HG02678 (cell line): ENCODE measurements around the gene PARN.
"Not testable (repeated sequence)": the region's sequence is repeated elsewhere in the genome, so short reads cannot be mapped to it uniquely, and the experiment has no call there.

Experiments
- ATAC-seq: cut with Tn5 transposase; IDR thresholded peaks from one replicate; pipeline ENCODE4 v1.9.1; 2021; ENCODE audit warnings: mild to moderate bottlenecking, moderate library complexity; ENCODE audit not compliant: unreplicated experiment

The PARN gene

DNA sequence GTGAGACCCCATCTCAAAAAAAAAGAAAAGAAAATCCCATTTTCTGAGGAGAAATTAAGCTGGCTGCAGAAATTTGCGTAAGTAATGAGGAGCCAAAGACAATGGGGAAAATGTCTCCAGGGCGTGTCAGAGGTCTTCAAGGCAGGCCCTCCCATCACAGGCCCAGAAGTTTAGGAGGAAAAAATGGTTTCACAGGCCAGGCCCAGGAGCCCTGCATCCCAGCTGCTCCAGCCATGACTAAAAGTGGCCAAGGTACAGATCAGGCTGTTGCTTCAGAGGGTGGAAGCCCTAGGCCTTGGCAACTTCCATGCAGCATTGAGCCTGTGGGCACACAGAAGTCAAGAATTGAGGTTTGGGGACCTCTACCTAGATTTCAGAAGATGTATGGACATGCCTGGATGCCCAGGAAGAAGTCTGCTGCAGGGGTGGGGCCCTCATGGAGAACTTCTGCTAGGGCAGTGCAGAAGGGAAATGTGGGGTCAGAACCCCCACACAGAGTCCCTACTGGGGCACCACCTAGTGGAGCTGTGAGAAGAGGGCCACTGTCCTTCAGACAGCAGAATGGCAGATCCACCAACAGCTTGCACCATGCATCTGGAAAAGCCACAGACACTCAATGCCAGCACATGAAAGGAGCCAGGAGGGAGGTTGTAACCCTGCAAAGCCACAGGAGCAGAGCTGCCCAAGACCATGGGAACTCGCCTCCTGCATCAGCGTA is 55.2 kb downstream of the PARN start:
- not testable (repeated sequence) for ATAC-seq

GRCh38 chr16:14572535-14572934 is 57.5 kb downstream of the PARN start:
- ATAC-seq = no peak

DNA sequence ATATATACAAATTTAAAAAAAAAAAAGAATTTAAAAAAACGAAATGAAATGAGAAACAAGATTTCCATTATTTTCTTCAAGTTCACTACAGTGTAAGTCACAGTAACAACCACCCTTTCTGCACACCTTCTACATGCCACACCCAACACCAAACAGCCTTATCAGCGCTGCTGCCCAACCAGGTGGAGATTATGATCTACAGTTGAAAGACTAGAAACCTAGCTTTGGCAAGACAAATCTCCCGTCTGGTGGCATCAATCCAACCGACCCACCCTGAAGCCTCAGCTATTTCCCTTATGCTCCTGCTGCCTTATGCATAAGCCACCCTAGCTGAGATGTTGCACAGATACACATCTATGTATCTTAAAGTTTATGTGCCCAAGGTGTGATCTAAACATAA is 60.8 kb downstream of the PARN start:
- no peak for ATAC-seq

DNA sequence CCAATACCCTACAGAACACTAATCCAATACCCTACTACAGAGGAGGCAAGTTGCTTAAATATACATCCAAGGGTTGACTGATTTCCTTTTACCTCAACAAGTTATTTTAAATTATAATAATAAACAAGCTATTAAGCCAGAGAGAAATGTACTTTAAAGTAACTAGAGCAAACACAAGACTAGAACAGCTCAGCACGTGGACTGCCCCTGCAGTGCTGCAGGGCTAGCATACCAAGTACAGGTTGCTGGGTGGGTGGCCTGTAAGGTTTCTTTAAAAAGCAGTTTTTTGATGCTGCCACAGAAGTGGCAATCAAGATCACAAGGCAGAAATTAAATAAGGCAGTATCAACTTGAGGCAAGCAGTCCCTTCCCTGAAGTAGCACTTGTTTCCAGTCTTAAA is 63.5 kb downstream of the PARN start:
- ATAC-seq = no peak

DNA sequence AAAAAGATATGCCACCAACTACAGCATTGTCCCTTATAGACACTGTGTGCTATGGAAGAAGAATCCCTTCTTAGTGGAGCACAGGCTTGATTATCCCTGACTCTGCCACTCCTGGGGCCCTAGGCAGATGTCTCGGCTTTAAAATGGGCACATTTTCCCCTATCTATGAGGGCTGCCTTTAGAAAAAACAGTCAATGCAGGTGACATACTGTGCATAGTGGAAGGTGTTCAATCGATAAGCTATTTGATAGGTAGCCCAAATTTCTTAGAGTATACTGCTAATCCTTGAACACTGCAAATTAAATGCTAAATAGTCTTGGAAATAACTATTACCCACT is 64.4 kb downstream of the PARN start:
- no peak for ATAC-seq

GRCh38 chr16:14564861-14565687 is 65.0 kb downstream of the PARN start:
- no peak for ATAC-seq

- no peak for ATAC-seq
Observed at GRCh38 chr16:14564323-14564722, 65.7 kb downstream of the PARN start.

DNA sequence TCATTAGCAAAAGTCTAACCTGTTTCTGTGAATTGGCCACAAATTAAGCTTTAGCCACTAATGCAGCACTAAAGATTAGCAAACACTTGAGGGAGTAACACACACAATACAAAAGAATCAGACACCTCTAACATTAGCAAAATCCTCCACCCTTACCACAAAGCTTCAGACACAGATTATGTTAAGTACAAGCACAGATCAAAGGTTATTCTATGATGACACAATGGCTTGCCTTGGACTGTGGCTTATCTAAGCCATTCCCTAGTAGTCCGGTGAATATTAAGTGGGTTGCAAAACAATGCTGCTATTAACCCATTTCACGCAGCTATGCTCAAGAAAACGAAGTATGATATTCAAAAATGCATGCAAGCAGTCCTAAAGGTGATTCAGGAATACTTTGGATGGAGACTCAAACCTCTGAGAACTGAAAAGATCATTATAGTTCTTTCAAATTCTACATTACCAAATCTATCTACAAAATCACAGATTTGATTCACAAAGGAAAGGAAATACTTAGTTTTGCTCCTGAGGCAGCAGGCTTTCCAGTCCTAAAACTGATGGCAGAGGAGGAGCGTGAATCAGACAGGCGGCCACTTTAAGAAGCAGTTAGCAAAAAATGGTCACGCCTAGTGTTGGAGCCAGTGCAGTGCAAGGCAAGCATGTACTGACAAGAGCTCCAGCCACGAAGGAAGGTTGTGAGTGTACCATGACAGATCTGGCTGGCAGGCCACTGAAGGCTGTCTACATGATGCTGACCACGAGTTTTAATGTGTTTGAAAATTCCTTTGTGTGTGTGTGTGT is 67.2 kb downstream of the PARN start:
- no peak for ATAC-seq

GRCh38 chr16:14560523-14560922 is 69.5 kb downstream of the PARN start:
- no peak for ATAC-seq

GRCh38 chr16:14559809-14560241 is 70.2 kb downstream of the PARN start:
- ATAC-seq = no peak

GRCh38 chr16:14553447-14553846 is 76.6 kb downstream of the PARN start:
- ATAC-seq = no peak

GRCh38 chr16:14549789-14550153 is 80.3 kb downstream of the PARN start:
- no peak for ATAC-seq

- no peak for ATAC-seq
Observed at GRCh38 chr16:14548933-14549788, 80.9 kb downstream of the PARN start.

DNA sequence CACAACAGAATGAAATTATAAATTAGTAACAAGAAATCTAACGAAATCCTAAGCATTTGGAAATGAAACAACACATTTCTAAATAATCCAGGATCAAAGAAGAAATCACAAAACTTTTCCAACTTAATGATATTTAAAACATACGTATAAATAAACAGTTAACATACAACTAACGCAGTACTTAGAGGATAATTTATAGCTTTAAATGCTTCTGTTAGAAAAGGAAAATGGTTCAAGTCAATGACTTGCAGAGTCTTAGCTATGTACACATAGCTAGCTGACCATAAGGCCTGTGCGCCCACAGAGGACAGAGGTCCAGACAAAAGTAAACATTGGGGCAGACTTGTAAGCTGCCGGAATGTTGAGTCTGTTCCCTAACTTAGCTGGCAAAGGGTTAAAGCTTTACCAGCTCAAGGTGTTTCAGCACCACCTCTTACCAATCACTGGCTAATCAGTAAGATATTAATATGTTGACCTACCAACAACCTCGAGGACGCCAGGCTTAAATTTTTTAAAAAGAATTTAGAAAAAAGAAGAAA is 84.6 kb downstream of the PARN start:
- ATAC-seq = no peak

- not testable (repeated sequence) for ATAC-seq
Observed at GRCh38 chr16:14544846-14545245, 85.2 kb downstream of the PARN start.

DNA sequence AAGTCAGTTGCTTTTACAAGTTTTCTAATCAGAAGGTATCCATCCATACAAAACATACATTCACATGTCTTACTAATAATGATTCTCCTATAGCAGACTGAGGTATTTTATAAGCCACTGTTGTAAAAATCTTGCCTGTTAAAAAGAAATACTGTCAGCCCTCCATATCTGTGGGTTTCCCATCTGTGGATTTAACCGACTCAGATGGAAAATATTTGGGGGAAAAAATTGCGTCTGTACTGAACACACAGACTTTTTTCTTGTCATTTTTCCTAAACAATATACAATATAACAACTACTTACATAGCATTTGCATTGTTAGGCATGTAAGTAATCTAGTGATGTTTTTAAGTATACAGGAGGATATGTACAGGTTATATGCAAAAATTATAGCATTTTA is 90.4 kb downstream of the PARN start:
- no peak for ATAC-seq

DNA sequence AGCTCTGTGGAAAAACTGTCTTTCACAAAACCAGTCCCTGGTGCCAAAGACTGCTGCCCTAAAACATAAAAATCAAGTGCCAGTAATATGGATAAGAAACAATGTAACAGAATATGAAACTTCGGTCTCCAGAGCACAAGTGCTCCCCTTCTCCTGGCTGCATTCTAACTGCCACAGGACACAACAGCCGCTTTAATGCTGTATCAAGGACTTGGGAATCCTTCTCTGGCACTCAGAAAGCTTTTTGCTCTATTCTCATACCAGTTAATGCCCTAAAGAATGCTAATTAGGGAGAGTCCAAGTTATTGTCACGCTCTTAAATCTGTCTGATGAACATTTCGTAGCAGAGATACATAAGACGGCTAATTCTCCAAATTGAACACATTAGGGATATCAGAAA is 90.9 kb downstream of the PARN start:
- ATAC-seq = no peak

DNA sequence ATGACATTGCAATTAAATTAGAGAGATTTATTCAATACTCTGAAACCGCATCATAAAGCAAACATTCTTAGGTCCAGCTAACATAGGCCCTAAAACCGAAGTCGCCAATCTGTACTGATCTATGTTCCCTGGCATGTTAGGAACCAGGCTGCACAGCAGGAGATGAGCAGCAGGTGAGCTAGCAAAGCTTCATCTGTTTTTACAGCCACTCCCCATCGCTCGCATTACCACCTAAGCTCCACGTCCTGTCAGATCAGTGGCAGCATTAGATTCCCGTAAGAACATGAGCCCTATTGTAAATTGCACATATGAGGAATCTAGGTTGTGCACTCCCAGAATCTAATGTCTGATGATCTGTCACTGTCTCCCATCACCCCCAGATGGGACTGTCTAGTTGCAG is 91.5 kb downstream of the PARN start:
- no peak for ATAC-seq

GRCh38 chr16:14531613-14532012 is 98.4 kb downstream of the PARN start:
- ATAC-seq = no peak

- no peak for ATAC-seq
Observed at GRCh38 chr16:14531101-14531500, 99.0 kb downstream of the PARN start.

DNA sequence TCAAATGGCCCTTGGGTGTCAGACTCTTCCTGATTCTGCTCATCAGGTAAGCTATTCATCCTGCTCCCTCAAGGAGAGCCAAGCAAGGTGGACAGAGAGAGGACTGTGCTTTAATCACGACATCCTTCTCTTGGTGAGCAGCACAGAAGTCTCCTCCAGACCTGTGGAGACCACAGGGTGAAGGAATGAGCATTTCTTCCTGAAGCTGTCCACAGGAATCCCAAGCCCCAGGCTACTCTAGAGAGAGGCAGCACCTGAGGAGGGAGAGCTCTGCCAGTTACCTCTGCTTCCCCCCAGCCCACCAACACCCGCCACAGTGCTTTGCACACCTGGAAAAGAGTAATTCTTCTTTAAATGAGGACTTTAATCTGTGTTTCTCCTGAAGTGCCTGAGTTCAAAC is 100.0 kb downstream of the PARN start:
- ATAC-seq = no peak
